LNCAP (cell line): ENCODE results near the gene SPARCL1.

Experiments used
- TF ChIP-seq, protein P1 (sequence below): fragments of 450-650 bp; IDR thresholded peaks from 2 replicates; pipeline ENCODE4 v1.5.1; 2017; ENCODE audit warnings: mild to moderate bottlenecking

Gene SPARCL1

DNA sequence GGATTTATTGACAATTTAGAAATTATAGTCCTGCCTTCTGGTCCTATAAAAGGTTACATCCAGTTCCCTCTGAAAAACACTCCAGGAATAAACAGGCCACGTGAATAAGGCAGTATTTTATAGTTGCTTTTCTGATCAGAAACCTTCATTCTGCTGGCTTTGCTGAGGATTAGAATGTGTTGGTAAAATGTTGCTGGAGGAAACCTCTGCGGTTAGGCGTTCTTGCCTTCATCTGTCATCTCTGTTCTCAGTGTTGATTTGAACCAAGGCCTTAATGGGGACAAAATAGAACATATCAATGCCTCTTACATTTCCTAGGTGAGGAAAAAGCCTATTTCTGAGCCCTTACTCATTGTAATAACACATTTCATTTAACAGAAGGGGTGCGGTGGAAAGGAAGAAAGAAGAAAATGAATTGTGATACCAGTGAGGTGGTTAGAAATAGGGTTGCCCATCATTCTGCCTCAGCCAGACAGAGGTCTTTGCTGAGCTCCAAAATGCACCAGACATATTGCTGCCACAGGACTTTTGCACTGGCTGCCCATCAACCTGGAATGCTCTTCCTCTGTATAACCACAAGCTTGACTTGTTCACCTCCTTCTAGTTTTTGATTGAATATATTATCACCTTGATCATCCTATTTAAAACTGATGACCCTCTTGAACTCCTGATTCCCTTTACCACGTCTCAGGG is 18.0 kb upstream of the SPARCL1 start:
- TF ChIP-seq, protein P1, sequence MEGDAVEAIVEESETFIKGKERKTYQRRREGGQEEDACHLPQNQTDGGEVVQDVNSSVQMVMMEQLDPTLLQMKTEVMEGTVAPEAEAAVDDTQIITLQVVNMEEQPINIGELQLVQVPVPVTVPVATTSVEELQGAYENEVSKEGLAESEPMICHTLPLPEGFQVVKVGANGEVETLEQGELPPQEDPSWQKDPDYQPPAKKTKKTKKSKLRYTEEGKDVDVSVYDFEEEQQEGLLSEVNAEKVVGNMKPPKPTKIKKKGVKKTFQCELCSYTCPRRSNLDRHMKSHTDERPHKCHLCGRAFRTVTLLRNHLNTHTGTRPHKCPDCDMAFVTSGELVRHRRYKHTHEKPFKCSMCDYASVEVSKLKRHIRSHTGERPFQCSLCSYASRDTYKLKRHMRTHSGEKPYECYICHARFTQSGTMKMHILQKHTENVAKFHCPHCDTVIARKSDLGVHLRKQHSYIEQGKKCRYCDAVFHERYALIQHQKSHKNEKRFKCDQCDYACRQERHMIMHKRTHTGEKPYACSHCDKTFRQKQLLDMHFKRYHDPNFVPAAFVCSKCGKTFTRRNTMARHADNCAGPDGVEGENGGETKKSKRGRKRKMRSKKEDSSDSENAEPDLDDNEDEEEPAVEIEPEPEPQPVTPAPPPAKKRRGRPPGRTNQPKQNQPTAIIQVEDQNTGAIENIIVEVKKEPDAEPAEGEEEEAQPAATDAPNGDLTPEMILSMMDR, result no peak

DNA sequence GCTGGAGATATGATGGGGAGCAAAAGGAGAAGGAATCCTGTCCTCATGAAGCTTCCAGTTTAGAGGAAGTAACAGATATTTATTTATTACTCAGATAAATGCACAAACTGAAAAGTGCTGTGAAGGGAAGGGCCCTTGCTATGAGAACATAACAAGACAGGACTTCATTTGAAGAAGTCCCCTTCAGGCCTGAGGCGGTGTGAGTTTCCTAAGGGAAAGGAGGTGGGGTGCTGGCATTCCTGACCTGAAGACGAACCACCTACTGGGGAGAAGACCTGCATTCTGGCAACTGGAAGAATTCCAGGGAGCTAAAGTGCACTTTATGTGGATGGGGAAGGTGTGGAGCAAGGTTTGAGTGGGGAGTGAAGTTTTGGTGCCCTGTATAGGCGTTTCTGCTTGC is 15.9 kb upstream of the SPARCL1 start:
- TF ChIP-seq, protein P1, result no peak

DNA sequence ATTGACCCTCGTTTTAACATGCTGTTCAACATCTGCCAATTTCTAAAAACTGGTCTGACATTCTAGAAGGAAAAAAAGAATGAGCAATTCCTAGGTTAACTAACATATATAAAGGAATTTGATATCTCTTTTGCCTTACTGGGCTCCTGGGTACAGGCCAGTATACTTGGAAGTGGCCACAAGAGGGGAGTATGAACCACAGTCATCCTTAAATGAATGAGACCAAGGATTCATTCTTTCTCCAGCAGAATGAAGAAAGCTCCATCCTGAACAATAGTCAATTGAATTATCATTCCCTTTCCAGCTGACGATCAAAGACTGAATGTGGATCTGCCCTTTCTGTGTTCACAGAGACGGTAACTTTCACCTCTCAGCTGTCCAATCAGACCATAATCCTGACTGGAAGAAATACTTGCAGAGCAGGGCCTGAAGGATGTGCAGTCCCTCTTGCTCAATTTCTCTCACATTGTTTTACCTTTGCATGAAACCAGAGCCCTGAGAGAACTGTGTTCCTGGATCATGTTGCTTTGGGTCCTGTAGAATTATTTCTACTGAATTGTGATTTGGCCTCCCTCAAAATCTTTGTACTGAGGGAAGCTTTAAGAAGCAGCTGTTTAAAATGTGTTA is 14.8 kb upstream of the SPARCL1 start:
- TF ChIP-seq, protein P1, result peak; percentile 48

DNA sequence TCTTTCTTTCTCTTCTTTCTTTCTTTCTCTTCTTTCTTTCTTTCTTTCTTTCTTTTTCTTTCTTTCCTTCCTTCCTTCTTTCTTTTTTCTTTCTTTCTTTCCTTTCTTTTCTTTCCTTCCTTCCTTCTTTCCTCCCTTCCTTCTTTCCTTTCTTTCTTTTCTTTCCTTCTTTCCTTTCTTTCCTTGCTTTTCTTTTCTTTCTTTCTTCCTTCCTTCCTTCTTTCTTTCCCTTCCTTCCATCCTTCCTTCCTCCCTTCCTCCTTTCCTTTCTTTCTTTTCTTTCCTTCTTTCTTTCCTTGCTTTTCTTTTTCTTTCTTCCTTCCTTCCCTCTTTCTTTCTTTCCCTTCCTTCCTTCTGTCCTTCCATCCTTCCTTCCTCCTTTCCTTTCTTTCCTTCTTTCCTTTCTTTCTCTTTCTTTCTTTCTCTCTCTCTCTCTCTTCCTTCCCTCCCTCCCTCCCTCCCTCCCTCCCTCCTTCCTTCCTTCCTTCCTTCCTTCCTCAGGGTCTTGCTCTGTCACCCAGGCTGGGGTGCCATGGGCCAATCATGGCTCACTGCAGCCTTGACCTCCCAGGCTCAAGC is 13.6 kb upstream of the SPARCL1 start:
- TF ChIP-seq, protein P1, result no peak

DNA sequence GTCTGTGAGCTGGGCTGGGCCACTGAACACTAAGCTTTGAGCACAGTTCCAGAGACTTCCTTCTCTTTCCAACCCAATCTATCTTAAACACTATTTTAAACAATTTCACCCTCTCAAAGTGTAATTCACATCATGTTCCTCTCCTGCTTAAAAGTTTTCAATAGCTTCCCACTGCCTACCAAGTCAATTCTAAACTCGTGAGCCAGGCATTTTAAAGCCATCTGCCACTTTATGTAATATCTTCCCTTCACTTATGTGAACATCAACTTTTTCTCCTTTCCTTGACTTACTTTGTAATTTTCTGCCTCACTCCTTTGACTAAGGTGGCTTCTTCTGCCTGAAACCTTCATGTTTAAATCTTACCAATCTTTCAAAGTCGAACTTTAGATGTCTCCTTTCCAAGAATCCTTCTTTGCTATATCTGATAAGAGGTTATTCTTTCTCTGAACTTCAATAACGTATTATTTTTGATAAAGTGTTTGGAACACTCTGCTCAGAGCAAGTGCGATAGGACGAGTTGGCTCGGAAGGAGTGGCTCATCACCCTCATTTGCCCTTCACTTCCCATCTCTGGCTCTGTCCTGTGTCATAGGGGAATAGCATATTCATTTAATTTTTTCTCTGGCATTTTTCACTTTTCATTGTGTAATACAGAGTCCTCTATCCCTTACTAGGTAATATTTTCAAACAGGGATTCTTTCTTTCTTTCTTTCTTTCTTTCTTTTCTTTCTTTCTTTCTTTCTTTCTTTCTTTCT is 13.0 kb upstream of the SPARCL1 start:
- TF ChIP-seq, protein P1, result no peak

DNA sequence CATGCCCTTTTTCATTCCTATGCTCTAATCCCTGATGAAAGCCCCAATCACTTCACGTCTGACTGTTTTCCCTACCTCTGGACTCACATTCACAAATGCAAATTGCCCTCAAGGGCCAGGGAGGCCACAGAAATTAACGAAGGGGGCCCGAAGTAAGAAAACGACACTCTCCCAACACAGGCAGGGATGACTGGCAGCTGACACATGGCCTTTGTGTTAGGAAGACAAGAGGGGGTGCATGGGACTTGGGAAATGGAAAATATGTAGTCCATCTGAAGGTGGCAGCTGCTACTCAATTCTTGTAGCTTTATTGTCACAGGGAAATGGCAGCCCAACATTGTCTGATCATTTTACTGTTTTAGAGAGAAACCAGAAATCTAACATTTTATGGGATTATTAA is 12.3 kb upstream of the SPARCL1 start:
- TF ChIP-seq, protein P1, result no peak

DNA sequence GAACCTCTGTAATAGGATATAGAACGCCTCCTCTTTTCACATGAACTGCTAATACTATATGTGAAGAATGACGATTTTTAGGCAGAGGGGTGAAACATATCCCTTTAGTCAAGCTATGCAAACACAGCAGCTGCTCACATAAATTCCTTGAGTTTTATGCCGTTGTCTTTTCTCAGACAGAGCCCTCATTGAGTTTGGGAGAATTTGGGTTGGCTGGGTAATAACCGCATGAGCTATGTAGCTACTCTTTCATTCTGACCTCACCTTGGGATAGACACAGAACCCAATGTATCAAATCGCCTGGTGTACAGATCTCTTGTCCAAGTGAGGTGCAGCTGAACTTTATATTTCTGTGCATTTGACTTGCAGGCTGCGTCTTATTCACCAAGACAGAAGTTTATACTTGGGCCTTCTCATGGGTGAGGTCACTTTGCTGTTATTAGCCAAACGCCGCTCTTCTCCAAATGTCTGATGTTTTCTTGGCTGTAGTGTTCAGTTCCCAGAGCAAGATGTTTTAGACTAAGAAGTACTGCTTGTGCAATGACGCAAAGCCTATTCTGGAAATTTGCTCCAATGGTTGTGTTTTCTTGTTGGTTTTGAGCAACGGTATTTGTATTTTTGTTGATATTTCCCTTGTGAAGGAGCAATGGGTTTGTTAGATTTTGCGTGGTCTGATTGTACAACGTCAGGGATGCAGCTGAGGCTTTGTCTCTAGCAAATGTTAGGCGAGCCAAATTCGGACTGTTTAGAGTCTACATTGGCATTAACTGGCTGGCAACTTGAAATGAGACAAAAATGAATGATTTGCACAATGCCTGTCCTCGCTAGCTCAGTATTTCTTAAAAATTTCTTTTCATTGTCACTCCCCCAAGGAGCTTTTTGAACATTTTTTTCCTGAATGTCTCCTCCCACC is 11.2 kb upstream of the SPARCL1 start:
- TF ChIP-seq, protein P1, result no peak
